Large intestine (tissue), 3 donors: Measurements from ENCODE around the gene PSENEN. TPM values are rescaled to one million over a fixed set of nuclear protein-coding genes. Genes with fewer than 3 reads are reported as not detected.
"Not testable (repeated sequence)": the region's sequence is repeated elsewhere in the genome, so short reads cannot be mapped to it uniquely, and the experiment has no call there.

ENCODE experiments used
- DNase-seq, 2 donors: peaks; one replicate each; pipeline versions ENCODE4 v3.0.0 to v3.0.0-alpha.2; 2013
- H3K27ac ChIP-seq: one replicate; pipeline ENCODE4 v1.5.1; 2013; ENCODE audit warnings: low read length
- H3K27me3 ChIP-seq: 2 replicates; pipeline ENCODE4 v1.6.1; 2013; ENCODE audit warnings: low read length; ENCODE audit not compliant: control insufficient read depth, insufficient read depth
- H3K36me3 ChIP-seq: 2 replicates; pipeline ENCODE4 v1.6.1; 2013; ENCODE audit warnings: low read length; ENCODE audit not compliant: control insufficient read depth, insufficient read depth
- H3K4me1 ChIP-seq: one replicate; pipeline ENCODE4 v1.6.1; 2013; ENCODE audit warnings: low read length; ENCODE audit not compliant: control insufficient read depth, insufficient read depth
- H3K4me3 ChIP-seq: one replicate; pipeline ENCODE4 v1.5.1; 2013; ENCODE audit warnings: low read length
- H3K9me3 ChIP-seq: one replicate; pipeline ENCODE4 v1.6.1; 2013; ENCODE audit warnings: mild to moderate bottlenecking, low read depth, low read length, moderate library complexity; ENCODE audit not compliant: control insufficient read depth
- WGBS: methylation state at CpG from one replicate; pipeline ENCODE4 v1.1.5; 2013; ENCODE audit warnings: low lambda C conversion rate; ENCODE audit not compliant: insufficient coverage; 5-methylcytosine and 5-hydroxymethylcytosine counted together
- polyA plus RNA-seq: library from polyadenylated mRNA; unstranded; fragments of 120-200 nt; gene quantifications from one replicate; pipeline ENCODE4 v1.2.1, GENCODE V29; 2013

PSENEN gene
- polyA plus RNA-seq, 1 donor: 63.3 TPM

GRCh38 chr19:35790981-35791813 is 45.7 kb downstream of the PSENEN start:
- Histone ChIP-seq H3K27ac (no peak overlapping the region), H3K9me3 (no peaks in the 10 kb centered on the region)
- WGBS: no CpG with 5 or more reads among the region's 20 CpGs

GRCh38 chr19:35791814-35792279 is 46.4 kb downstream of the PSENEN start:
- Histone ChIP-seq H3K27me3 (peaks cover 10% of the 10 kb centered on the region), H3K4me1 (no peaks in the 10 kb centered on the region), H3K4me3 (no peak overlapping the region), H3K9me3 (no peaks in the 10 kb centered on the region), H3K36me3 (no peaks in the 10 kb centered on the region), H3K27ac (no peak overlapping the region)
- no peak for DNase-seq
- WGBS: no CpG with 5 or more reads among the region's 9 CpGs

More at GRCh38 chr19:35790981-35791813, 45.7 kb downstream of the PSENEN start:
- H3K4me3 ChIP-seq: no peak overlapping the region
- no peaks in the 10 kb centered on the region for H3K36me3 ChIP-seq
- peaks cover 3% of the 10 kb centered on the region for H3K4me1 ChIP-seq
- peaks cover 3% of the 10 kb centered on the region for H3K27me3 ChIP-seq
- no peak for DNase-seq

GRCh38 chr19:35792312-35792711 is 46.9 kb downstream of the PSENEN start:
- no peak for DNase-seq
- Histone ChIP-seq H3K27ac (no peak overlapping the region), H3K4me1 (no peaks in the 10 kb centered on the region), H3K27me3 (peaks cover 14% of the 10 kb centered on the region), H3K4me3 (no peak overlapping the region), H3K36me3 (no peaks in the 10 kb centered on the region), H3K9me3 (no peaks in the 10 kb centered on the region)
- 96% methylated on average over 4 of the region's 15 CpGs for WGBS

DNA sequence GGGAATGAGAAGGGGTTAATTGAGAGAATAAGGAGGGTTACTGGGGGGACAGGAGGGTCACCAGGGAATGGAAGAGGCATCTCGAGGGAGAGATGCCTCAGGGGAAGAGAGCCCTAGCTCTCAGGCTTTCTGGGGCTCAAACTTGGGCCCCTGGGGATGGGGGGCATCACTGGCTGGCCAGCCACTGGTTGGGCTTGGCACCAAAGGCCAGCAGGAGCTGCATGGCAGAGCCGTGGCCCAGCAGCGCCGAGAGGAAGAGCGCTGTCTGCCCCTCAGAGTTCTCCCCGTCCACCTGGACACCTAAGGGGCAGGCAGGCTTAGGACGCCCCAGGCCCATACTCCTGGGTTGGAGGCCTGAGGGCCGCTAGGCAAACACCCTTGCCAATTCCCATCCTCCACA is 47.4 kb downstream of the PSENEN start:
- no CpG with 5 or more reads among the region's 8 CpGs for WGBS

DNA sequence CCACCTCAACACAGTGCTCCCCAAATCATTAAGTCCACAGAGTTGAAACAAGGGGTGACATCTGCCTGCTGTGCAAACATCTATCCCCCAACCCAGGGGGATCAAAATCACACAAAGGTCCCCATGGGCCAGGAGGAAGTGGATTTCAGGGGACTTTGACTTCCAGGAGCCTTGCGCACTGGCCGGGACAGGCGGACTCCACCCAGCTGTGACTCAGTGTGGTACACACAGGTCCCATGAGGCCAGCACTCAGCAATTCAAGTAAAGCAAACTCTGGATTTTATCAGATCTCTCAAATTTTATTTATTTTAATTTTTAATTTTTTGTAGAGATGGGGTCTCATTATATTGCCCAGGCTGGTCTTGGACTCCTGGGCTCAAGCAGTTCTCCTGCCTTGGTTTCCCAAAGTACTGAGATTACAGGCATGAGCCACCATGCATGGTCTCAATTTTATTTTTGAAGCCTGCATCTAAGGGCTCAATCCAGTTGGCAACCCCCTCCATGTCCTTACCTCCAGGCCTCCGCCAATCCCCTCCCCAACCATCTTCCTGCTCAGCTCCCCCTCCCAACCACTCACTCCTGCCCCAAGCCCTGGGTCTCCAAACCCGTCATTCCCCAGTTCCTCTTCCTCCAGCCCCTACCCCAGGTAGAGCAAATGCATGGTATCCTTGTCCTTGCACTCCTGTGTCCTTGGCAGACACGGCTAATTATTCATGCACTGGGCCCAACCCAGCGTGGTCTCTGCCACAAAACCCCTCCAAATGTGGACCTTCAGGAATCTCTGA is 48.1 kb downstream of the PSENEN start:
- DNase-seq: peak; percentile 27 to 58
- no CpG with 5 or more reads among the region's 7 CpGs for WGBS
- no peaks in the 10 kb centered on the region for H3K36me3 ChIP-seq

More for the DNA sequence above, 47.4 kb downstream of the PSENEN start:
- no peak overlapping the region for H3K4me3 ChIP-seq
- no peak for DNase-seq
- no peaks in the 10 kb centered on the region for H3K36me3 ChIP-seq
- no peak overlapping the region for H3K27ac ChIP-seq
- H3K27me3 ChIP-seq: peaks cover 20% of the 10 kb centered on the region
- no peaks in the 10 kb centered on the region for H3K4me1 ChIP-seq
- no peaks in the 10 kb centered on the region for H3K9me3 ChIP-seq

DNA sequence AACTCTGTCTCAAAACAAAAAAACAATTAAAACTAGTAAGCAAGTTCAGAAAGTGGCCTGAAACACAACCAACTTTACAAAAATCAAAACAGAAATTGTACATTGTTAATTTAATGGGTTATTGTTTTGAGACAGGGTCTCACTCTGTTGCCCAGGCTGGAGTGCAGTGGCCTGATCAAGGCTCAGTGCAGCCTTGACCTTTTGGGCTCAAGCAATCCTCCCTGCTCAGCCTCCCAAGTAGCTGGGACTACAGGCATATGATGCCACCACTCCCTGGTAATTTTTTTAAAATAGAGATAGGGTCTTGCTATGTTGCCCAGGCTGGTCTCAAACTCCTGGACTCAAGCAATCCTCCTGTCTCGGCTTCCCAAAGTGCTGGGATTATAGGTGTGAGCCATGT is 50.1 kb downstream of the PSENEN start:
- not testable (repeated sequence) for H3K36me3 ChIP-seq, H3K27ac ChIP-seq, H3K4me1 ChIP-seq, H3K4me3 ChIP-seq, H3K9me3 ChIP-seq, DNase-seq
- no CpG with 5 or more reads among the region's 1 CpG for whole genome bisulfite sequencing
- peaks cover 24% of the 10 kb centered on the region for H3K27me3 ChIP-seq

More for the DNA sequence above, 48.1 kb downstream of the PSENEN start:
- no peaks in the 10 kb centered on the region for H3K4me1 ChIP-seq
- no peaks in the 10 kb centered on the region for H3K9me3 ChIP-seq
- H3K4me3 ChIP-seq: no peak overlapping the region
- no peak overlapping the region for H3K27ac ChIP-seq
- H3K27me3 ChIP-seq: peaks cover 24% of the 10 kb centered on the region

Other genes with a start within 250 kb of the PSENEN start
- gene DMKN, start 232.0 kb upstream of the PSENEN start, polyA plus RNA-seq: 36.0 TPM
- gene SBSN, start 217.3 kb upstream of the PSENEN start, polyA plus RNA-seq: not detected
- gene GAPDHS, start 212.2 kb upstream of the PSENEN start, polyA plus RNA-seq: not detected
- 89.6 TPM for gene TMEM147, start 200.0 kb upstream of the PSENEN start, polyA plus RNA-seq
- gene ATP4A, start 182.0 kb upstream of the PSENEN start, polyA plus RNA-seq: not detected
- not detected for gene PMIS2, start 159.5 kb upstream of the PSENEN start, polyA plus RNA-seq
- gene HAUS5, start 132.9 kb upstream of the PSENEN start, polyA plus RNA-seq: 13.3 TPM
- gene RBM42, start 116.6 kb upstream of the PSENEN start, polyA plus RNA-seq: 56.9 TPM
- gene ETV2, start 103.9 kb upstream of the PSENEN start, polyA plus RNA-seq: 1.5 TPM
- gene COX6B1, start 97.3 kb upstream of the PSENEN start, polyA plus RNA-seq: 356 TPM
- gene UPK1A, start 79.1 kb upstream of the PSENEN start, polyA plus RNA-seq: 0.04 TPM
- 0.51 TPM for gene ZBTB32, start 41.1 kb upstream of the PSENEN start, polyA plus RNA-seq
- gene KMT2B, start 27.6 kb upstream of the PSENEN start, polyA plus RNA-seq: 33.2 TPM
- 3.8 TPM for gene IGFLR1, start 3.2 kb upstream of the PSENEN start, polyA plus RNA-seq
- gene U2AF1L4, start 233 bp upstream of the PSENEN start, polyA plus RNA-seq: 31.2 TPM
- gene LIN37, start 2.9 kb downstream of the PSENEN start, polyA plus RNA-seq: 11.3 TPM
- gene HSPB6, start 11.4 kb downstream of the PSENEN start, polyA plus RNA-seq: 50.2 TPM
- gene PROSER3, start 12.5 kb downstream of the PSENEN start, polyA plus RNA-seq: 16.3 TPM
- gene ARHGAP33, start 29.9 kb downstream of the PSENEN start, polyA plus RNA-seq: 22.2 TPM
- 1.9 TPM for gene PRODH2, start 67.2 kb downstream of the PSENEN start, polyA plus RNA-seq
- gene NPHS1, start 106.9 kb downstream of the PSENEN start, polyA plus RNA-seq: 3.2 TPM
- 1.8 TPM for gene KIRREL2, start 111.3 kb downstream of the PSENEN start, polyA plus RNA-seq
- 32.7 TPM for gene APLP1, start 122.9 kb downstream of the PSENEN start, polyA plus RNA-seq
- gene NFKBID, start 154.9 kb downstream of the PSENEN start, polyA plus RNA-seq: 7.7 TPM
- gene HCST, start 156.9 kb downstream of the PSENEN start, polyA plus RNA-seq: 11.1 TPM
- gene TYROBP, start 162.6 kb downstream of the PSENEN start, polyA plus RNA-seq: 41.8 TPM
- 10.7 TPM for gene LRFN3, start 190.7 kb downstream of the PSENEN start, polyA plus RNA-seq
- 23.4 TPM for gene SDHAF1, start 249.5 kb downstream of the PSENEN start, polyA plus RNA-seq